H1 (cell line): ENCODE results near the gene OR1L8. TPM values are rescaled to one million over a fixed set of nuclear protein-coding genes. Genes with fewer than 3 reads are reported as not detected.

Source experiments
- CTCF ChIA-PET: fragments of 300-600 bp; sonication (Branson Sonifier 250); formaldehyde crosslinking; loops from one replicate; lab custom pipeline; 2021; ENCODE audit not compliant: partially characterized antibody; lab: Charles Lee
- POLR2A ChIA-PET: fragments of 300-600 bp; sonication (Branson Sonifier 250); formaldehyde crosslinking; loops from one replicate; lab custom pipeline; 2021; ENCODE audit warnings: inconsistent platforms; ENCODE audit not compliant: partially characterized antibody; lab: Charles Lee
- DNase-seq, 2 experiments: peaks; one replicate each; pipeline versions ENCODE4 v3.0.0 to v3.0.0-alpha.2; 2010 to 2022; ENCODE audit warnings: low spot score in 2 of 2, low read depth in 1 of 2, mixed read lengths in 1 of 2
- FAIRE-seq: peaks from 2 replicates; lab custom pipeline; 2011; peaks lifted over from hg19 to GRCh38; lab: Jason Lieb, UNC
- H2AFZ ChIP-seq: 2 replicates; pipeline ENCODE4 v1.8.1; 2012; ENCODE audit warnings: low read length, inconsistent platforms
- H2AK5ac ChIP-seq: 2 replicates; pipeline ENCODE4 v1.6.1; 2013; ENCODE audit warnings: low read depth, low read length
- H2BK120ac ChIP-seq: replicated peaks from 2 replicates; pipeline ENCODE3; 2013; ENCODE audit warnings: low read depth, low read length, inconsistent platforms
- H2BK12ac ChIP-seq: 2 replicates; pipeline ENCODE4 v1.6.1; 2013; ENCODE audit warnings: low read depth, low read length
- H2BK15ac ChIP-seq: 2 replicates; pipeline ENCODE4 v1.6.1; 2013; ENCODE audit warnings: low read length
- H2BK20ac ChIP-seq: 2 replicates; pipeline ENCODE4 v1.6.1; 2013; ENCODE audit warnings: low read length
- H2BK5ac ChIP-seq: 2 replicates; pipeline ENCODE4 v1.6.1; 2013; ENCODE audit warnings: low read depth, low read length
- H3K14ac ChIP-seq: 2 replicates; pipeline ENCODE4 v1.6.1; 2013; ENCODE audit warnings: inconsistent platforms; ENCODE audit not compliant: insufficient read length
- H3K18ac ChIP-seq: 2 replicates; pipeline ENCODE4 v1.6.1; 2013; ENCODE audit warnings: low read length; ENCODE audit errors: extremely low read depth
- H3K23ac ChIP-seq: 2 replicates; pipeline ENCODE4 v1.6.1; 2013; ENCODE audit warnings: inconsistent platforms; ENCODE audit not compliant: insufficient read length
- H3K23me2 ChIP-seq: 2 replicates; pipeline ENCODE4 v1.6.1; 2013; ENCODE audit warnings: low read depth, low read length
- H3K27ac ChIP-seq: 2 replicates; pipeline ENCODE4 v1.6.1; 2011; ENCODE audit warnings: low read depth, low read length, inconsistent platforms
- H3K27me3 ChIP-seq, 4 experiments: replicated peaks in 1 of 4; 1 replicate in 1 of 4; 2 replicates in 3 of 4; pipeline versions ENCODE4 v1.6.1 to v1.8.1; 2011 to 2013; ENCODE audit warnings: low read length in 3 of 4, mild to moderate bottlenecking in 3 of 4, inconsistent platforms in 2 of 4, mixed read lengths in 2 of 4, moderate library complexity in 1 of 4; ENCODE audit not compliant: control insufficient read depth in 3 of 4, insufficient read depth in 3 of 4; ENCODE audit errors: extremely low read depth in 1 of 4
- H3K36me3 ChIP-seq, 4 experiments: 2 replicates each; pipeline versions ENCODE4 v1.6.1 to v1.8.1; 2011 to 2013; ENCODE audit warnings: mild to moderate bottlenecking in 4 of 4, low read length in 3 of 4, moderate library complexity in 2 of 4, control low read depth in 1 of 4, inconsistent platforms in 1 of 4; ENCODE audit not compliant: insufficient read depth in 4 of 4, control insufficient read depth in 2 of 4
- H3K4ac ChIP-seq: replicated peaks from 2 replicates; pipeline ENCODE3; 2013; ENCODE audit warnings: low read length, low read depth, mixed read lengths, inconsistent platforms; ENCODE audit not compliant: insufficient read length
- H3K4me1 ChIP-seq, 4 experiments: replicated peaks in 1 of 4; 1 replicate in 1 of 4; 2 replicates in 3 of 4; pipeline versions ENCODE4 v1.6.1 to v1.8.1; 2011 to 2013; ENCODE audit warnings: low read length in 3 of 4, inconsistent platforms in 2 of 4, mixed read lengths in 1 of 4; ENCODE audit not compliant: insufficient read depth in 4 of 4, control insufficient read depth in 3 of 4
- H3K4me2 ChIP-seq, 2 experiments: 2 replicates each; pipeline versions ENCODE4 v1.6.1 to v1.8.1; 2011 to 2013; ENCODE audit warnings: low read depth in 2 of 2, low read length in 2 of 2, control low read depth in 1 of 2, inconsistent platforms in 1 of 2, mild to moderate bottlenecking in 1 of 2; ENCODE audit not compliant: insufficient read depth in 1 of 2
- H3K4me3 ChIP-seq, 4 experiments: fragments of 200-600, 300-600 bp in 1 of 4; sonication (generic), shearing (Covaris generic), sonication (Bioruptor Twin) in 1 of 4; 2 replicates each; pipeline versions ENCODE4 v1.5.1 to v1.8.1; 2011 to 2016; ENCODE audit warnings: low read length in 4 of 4, low read depth in 3 of 4, control low read depth in 2 of 4, inconsistent platforms in 2 of 4, mild to moderate bottlenecking in 2 of 4, mixed read lengths in 1 of 4, moderate library complexity in 1 of 4; ENCODE audit not compliant: insufficient read depth in 2 of 4; ENCODE audit errors: extremely low read depth in 1 of 4
- H3K56ac ChIP-seq: replicated peaks from 2 replicates; pipeline ENCODE3; 2013; ENCODE audit warnings: low read depth, mild to moderate bottlenecking, mixed read lengths, low read length, inconsistent platforms; ENCODE audit not compliant: insufficient read length
- H3K79me1 ChIP-seq: 2 replicates; pipeline ENCODE4 v1.6.1; 2013; ENCODE audit warnings: low read depth, low read length, control low read depth
- H3K79me2 ChIP-seq, 2 experiments: 2 replicates each; pipeline versions ENCODE4 v1.6.1 to v1.8.1; 2012 to 2013; ENCODE audit warnings: low read length in 2 of 2, mild to moderate bottlenecking in 2 of 2, inconsistent platforms in 1 of 2; ENCODE audit not compliant: insufficient read depth in 2 of 2, control insufficient read depth in 1 of 2
- H3K9ac ChIP-seq, 4 experiments: replicated peaks in 1 of 4; 1 replicate in 1 of 4; 2 replicates in 3 of 4; pipeline versions ENCODE4 v1.6.1 to v1.8.1; 2011 to 2013; ENCODE audit warnings: low read depth in 3 of 4, low read length in 3 of 4, control low read depth in 2 of 4, mild to moderate bottlenecking in 2 of 4, moderate library complexity in 2 of 4, inconsistent platforms in 1 of 4; ENCODE audit errors: extremely low read depth in 1 of 4
- H3K9me3 ChIP-seq, 2 experiments: 2 replicates each; pipeline versions ENCODE4 v1.6.1 to v1.8.1; 2012 to 2013; ENCODE audit warnings: mild to moderate bottlenecking in 2 of 2, moderate library complexity in 2 of 2, control low read depth in 1 of 2, inconsistent platforms in 1 of 2, low read depth in 1 of 2, low read length in 1 of 2, mixed read lengths in 1 of 2; ENCODE audit not compliant: insufficient read depth in 2 of 2
- H4K20me1 ChIP-seq, 2 experiments: replicated peaks in 1 of 2; 2 replicates each; pipeline versions ENCODE3 to v1.8.1; 2011 to 2013; ENCODE audit warnings: inconsistent platforms in 2 of 2, low read length in 2 of 2, mild to moderate bottlenecking in 1 of 2; ENCODE audit not compliant: insufficient read depth in 2 of 2, control insufficient read depth in 1 of 2
- H4K5ac ChIP-seq: 2 replicates; pipeline ENCODE4 v1.6.1; 2013; ENCODE audit warnings: low read length, low read depth, mixed read lengths, inconsistent platforms; ENCODE audit not compliant: insufficient read length
- H4K8ac ChIP-seq: 2 replicates; pipeline ENCODE4 v1.8.0; 2013; ENCODE audit warnings: mild to moderate bottlenecking, moderate library complexity, low read length, inconsistent platforms; ENCODE audit not compliant: insufficient read depth; ENCODE audit errors: extremely low read depth
- H4K91ac ChIP-seq: replicated peaks from 2 replicates; pipeline ENCODE3; 2013; ENCODE audit warnings: low read length, mixed read lengths, inconsistent platforms; ENCODE audit not compliant: insufficient read length
- BRCA1 ChIP-seq: IDR thresholded peaks from 2 replicates; pipeline ENCODE4 v1.6.1; 2012; ENCODE audit warnings: low read depth, low read length, improper control_type of control experiment
- GABPA ChIP-seq: IDR thresholded peaks from 2 replicates; pipeline ENCODE4 v1.6.1; 2011; ENCODE audit warnings: mild to moderate bottlenecking, low read length, moderate library complexity, borderline replicate concordance; ENCODE audit not compliant: insufficient read depth
- GTF2F1 ChIP-seq: IDR thresholded peaks from 2 replicates; pipeline ENCODE4 v1.6.1; 2012; ENCODE audit warnings: low read depth, low read length, improper control_type of control experiment, borderline replicate concordance
- PHF8 ChIP-seq: fragments of 200-600 bp; sonication (generic); conservative IDR thresholded peaks from 2 replicates; pipeline ENCODE4 v1.7.1; 2012; ENCODE audit warnings: low read depth, mild to moderate bottlenecking, inconsistent platforms, low read length, moderate library complexity
- POU5F1 ChIP-seq: IDR thresholded peaks from 2 replicates; pipeline ENCODE4 v1.6.1; 2011; ENCODE audit warnings: low read depth, mild to moderate bottlenecking, low read length, moderate library complexity
- SP4 ChIP-seq: IDR thresholded peaks from 2 replicates; pipeline ENCODE4 v1.6.1; 2012; ENCODE audit warnings: low read length, inconsistent platforms
- TAF7 ChIP-seq: optimal IDR thresholded peaks from 2 replicates; pipeline ENCODE3; 2011; ENCODE audit warnings: low read depth, mild to moderate bottlenecking, inconsistent platforms, low read length, moderate library complexity, borderline replicate concordance
- WGBS, 2 experiments: shearing (Covaris generic) in 1 of 2; methylation state at CpG; one replicate each; pipeline versions ENCODE4 v1.1.6 to v1.1.7; 2013 to 2015; ENCODE audit warnings: low lambda C conversion rate in 2 of 2, mixed read lengths in 2 of 2, inconsistent platforms in 1 of 2, low coverage in 1 of 2, missing lambda C conversion rate in 1 of 2; ENCODE audit not compliant: insufficient replicate concordance in 2 of 2, insufficient coverage in 1 of 2, insufficient read length in 1 of 2; ENCODE audit errors: extremely low coverage in 1 of 2, missing lambda C conversion rate in 1 of 2; 5-methylcytosine and 5-hydroxymethylcytosine counted together
- polyA plus RNA-seq, 7 experiments: library from polyadenylated mRNA; depleted of rRNA in 3 of 7; stranded (reverse) in 5 of 7; unstranded in 2 of 7; fragments of >200 nt in 5 of 7; fragments of 200-250 nt in 2 of 7; gene quantifications; 1 replicate in 5 of 7; 2 replicates in 1 of 7; 4 replicates in 1 of 7; pipeline versions ENCODE4 v1.2.1 to v1.2.3, GENCODE V29; 2011 to 2013; ENCODE audit warnings: missing spikeins in 2 of 7, mixed read lengths in 2 of 7
- total RNA-seq: library from RNA; stranded (reverse); fragmentation: NEBNext Ultra II Directional; extraction: Animal tissue kit (Norgen Biotek cat#: 25700); gene quantifications from 2 replicates; pipeline ENCODE4 v1.2.1, GENCODE V29; 2021

OR1L8 gene
- total and polyA plus RNA-seq, 2 of the 8 experiments (the other 6 are each of a cell fraction or from before 2014, with no cell fraction given), result not detected

GRCh38 chr9:122579874-122580273 is 3.3 kb downstream of the OR1L8 start:
- no peak overlapping the region for H3K14ac ChIP-seq
- H3K9me3 ChIP-seq, result peaks cover 28 to 42% of the 10 kb centered on the region in 2 experiments
- DNase-seq (no peak), FAIRE-seq (no peak)
- ChIA-PET POLR2A (no interaction called here), CTCF (no interaction called here)
- no peak overlapping the region for H3K4me3 ChIP-seq
- no peaks in the 10 kb centered on the region for H3K23me2 ChIP-seq
- no peak overlapping the region for H2AK5ac ChIP-seq
- H3K4ac ChIP-seq, result no peak overlapping the region
- no peak overlapping the region for H4K91ac ChIP-seq
- no peaks in the 10 kb centered on the region for H3K4me1 ChIP-seq
- H3K79me1 ChIP-seq, result no peaks in the 10 kb centered on the region
- no peaks in the 10 kb centered on the region for H4K20me1 ChIP-seq
- H3K36me3 ChIP-seq, result no peaks in the 10 kb centered on the region
- no peaks in the 10 kb centered on the region for H3K79me2 ChIP-seq
- H2BK5ac ChIP-seq, result no peak overlapping the region
- no peak overlapping the region for H4K8ac ChIP-seq
- H3K56ac ChIP-seq, result no peak overlapping the region
- H3K18ac ChIP-seq, result no peak overlapping the region
- H3K23ac ChIP-seq, result no peak overlapping the region
- no peak overlapping the region for H2BK15ac ChIP-seq
- H3K9ac ChIP-seq, result no peak overlapping the region
- no peaks in the 10 kb centered on the region for H3K27me3 ChIP-seq
- H2BK12ac ChIP-seq, result no peak overlapping the region
- no peak overlapping the region for H2BK20ac ChIP-seq
- no peak overlapping the region for H3K4me2 ChIP-seq
- no peak overlapping the region for H3K27ac ChIP-seq
- no peak overlapping the region for H4K5ac ChIP-seq
- no peak overlapping the region for H2BK120ac ChIP-seq
- 64% methylated on average over 5 of the region's 5 CpGs; no CpG with 5 or more reads in 1 of the 2 experiments for WGBS, 2 experiments
- H2AFZ ChIP-seq, result no peak overlapping the region
- TF ChIP-seq GABPA (no peak), PHF8 (no peak), SP4 (no peak), BRCA1 (no peak), GTF2F1 (no peak), TAF7 (no peak), POU5F1 (no peak)
